Uterus (tissue), 4 donors: Measurements from ENCODE around the gene SRSF11. TPM values are rescaled to one million over a fixed set of nuclear protein-coding genes. Genes with fewer than 3 reads are reported as not detected.

Experiments
- DNase-seq, 2 donors: peaks; one replicate each; pipeline ENCODE4 v3.0.0-alpha.2; 2019 to 2020
- H3K27ac ChIP-seq, 2 donors: fragments of 200-600 bp; sonication (generic); 1 replicate in 1 of 2; 2 replicates in 1 of 2; pipeline ENCODE4 v1.5.1; 2016 to 2018
- H3K27me3 ChIP-seq, 2 donors: fragments of 200-600 bp; sonication (generic); one replicate each; pipeline ENCODE4 v1.5.1; 2018 to 2019; ENCODE audit warnings: control low read depth in 1 of 2
- H3K36me3 ChIP-seq, 2 donors: fragments of 200-600 bp; sonication (generic); one replicate each; pipeline ENCODE4 v1.5.1; 2019; ENCODE audit warnings: control low read depth in 1 of 2
- H3K4me1 ChIP-seq, 2 donors: fragments of 200-600 bp; sonication (generic); one replicate each; pipeline ENCODE4 v1.5.1; 2018 to 2019; ENCODE audit warnings: control low read depth in 1 of 2
- H3K4me3 ChIP-seq, 2 donors: fragments of 200-600 bp; sonication (generic); 1 replicate in 1 of 2; 2 replicates in 1 of 2; pipeline ENCODE4 v1.5.1; 2018 to 2019; ENCODE audit warnings: mild to moderate bottlenecking in 1 of 2
- H3K9me3 ChIP-seq, 2 donors: fragments of 200-600 bp; sonication (generic); one replicate each; pipeline ENCODE4 v1.5.1; 2019; ENCODE audit warnings: control low read depth in 1 of 2
- POLR2A ChIP-seq, 2 donors: fragments of 450-650 bp; IDR thresholded peaks; one replicate each; pipeline ENCODE4 v1.6.1; 2016; ENCODE audit warnings: antibody characterized with exemption in 2 of 2, mild to moderate bottlenecking in 1 of 2, moderate library complexity in 1 of 2
- intact Hi-C: fragments of 100-400 bp; cut with DNase I; formaldehyde crosslinking; loops from one replicate; pipeline ENCODE4 v1.15.1; 2023; ENCODE audit warnings: low total_unique reads
- total RNA-seq, 4 donors: library from RNA; depleted of rRNA in 3 of 4; stranded (reverse); fragments of >200 nt in 3 of 4; gene quantifications; one replicate each; pipeline versions ENCODE4 v1.1.0 to v1.2.4, GENCODE V29; 2014 to 2023
- TF ChIP-seq, protein P1 (sequence below), 4 experiments: fragments of 200-600 bp in 2 of 4; fragments of 450-650 bp in 2 of 4; sonication (generic) in 2 of 4; IDR thresholded peaks; one replicate each; pipeline ENCODE4 v1.5.1; 2016 to 2019; ENCODE audit warnings: antibody characterized with exemption in 4 of 4, mild to moderate bottlenecking in 2 of 4, moderate library complexity in 1 of 4
- donor health status: DM: yes; HTN: yes; CAD: no.

Gene SRSF11
- total RNA-seq, 4 donors from 2014 or later, result 172 to 316 (median 237) TPM

DNA sequence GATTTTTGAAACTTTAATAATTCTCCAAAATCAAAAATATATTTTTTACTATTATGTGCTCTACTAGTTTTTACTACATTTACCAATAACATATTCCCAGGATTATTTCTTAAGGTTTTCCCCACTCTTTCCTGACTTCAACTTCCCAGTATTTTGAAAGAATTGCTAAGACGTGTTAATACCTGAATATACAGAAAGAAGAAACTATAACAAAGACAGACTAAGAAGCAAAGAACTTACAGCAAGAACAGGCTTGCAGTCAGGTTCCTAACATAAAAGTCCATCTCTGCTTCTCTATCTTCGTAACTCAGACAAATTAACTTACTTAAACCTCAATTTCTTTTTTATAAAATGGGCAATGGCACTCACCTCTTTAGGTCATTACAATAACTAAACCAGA, 63.2 kb downstream of the SRSF11 start:
- Histone ChIP-seq H3K4me1 (no peaks in the 10 kb centered on the region), H3K27me3 (no peaks in the 10 kb centered on the region), H3K9me3 (no peaks in the 10 kb centered on the region), H3K4me3 (no peak overlapping the region), H3K36me3 (no peaks in the 10 kb centered on the region), H3K27ac (no peak overlapping the region)
- DNase-seq, result no peak
- TF ChIP-seq, protein P1, sequence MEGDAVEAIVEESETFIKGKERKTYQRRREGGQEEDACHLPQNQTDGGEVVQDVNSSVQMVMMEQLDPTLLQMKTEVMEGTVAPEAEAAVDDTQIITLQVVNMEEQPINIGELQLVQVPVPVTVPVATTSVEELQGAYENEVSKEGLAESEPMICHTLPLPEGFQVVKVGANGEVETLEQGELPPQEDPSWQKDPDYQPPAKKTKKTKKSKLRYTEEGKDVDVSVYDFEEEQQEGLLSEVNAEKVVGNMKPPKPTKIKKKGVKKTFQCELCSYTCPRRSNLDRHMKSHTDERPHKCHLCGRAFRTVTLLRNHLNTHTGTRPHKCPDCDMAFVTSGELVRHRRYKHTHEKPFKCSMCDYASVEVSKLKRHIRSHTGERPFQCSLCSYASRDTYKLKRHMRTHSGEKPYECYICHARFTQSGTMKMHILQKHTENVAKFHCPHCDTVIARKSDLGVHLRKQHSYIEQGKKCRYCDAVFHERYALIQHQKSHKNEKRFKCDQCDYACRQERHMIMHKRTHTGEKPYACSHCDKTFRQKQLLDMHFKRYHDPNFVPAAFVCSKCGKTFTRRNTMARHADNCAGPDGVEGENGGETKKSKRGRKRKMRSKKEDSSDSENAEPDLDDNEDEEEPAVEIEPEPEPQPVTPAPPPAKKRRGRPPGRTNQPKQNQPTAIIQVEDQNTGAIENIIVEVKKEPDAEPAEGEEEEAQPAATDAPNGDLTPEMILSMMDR (IDR thresholded peaks at IDR 0.05), result no peak
- no peak for TF ChIP-seq POLR2A (IDR thresholded peaks at IDR 0.05)
- intact Hi-C loops, result no loop called here

DNA sequence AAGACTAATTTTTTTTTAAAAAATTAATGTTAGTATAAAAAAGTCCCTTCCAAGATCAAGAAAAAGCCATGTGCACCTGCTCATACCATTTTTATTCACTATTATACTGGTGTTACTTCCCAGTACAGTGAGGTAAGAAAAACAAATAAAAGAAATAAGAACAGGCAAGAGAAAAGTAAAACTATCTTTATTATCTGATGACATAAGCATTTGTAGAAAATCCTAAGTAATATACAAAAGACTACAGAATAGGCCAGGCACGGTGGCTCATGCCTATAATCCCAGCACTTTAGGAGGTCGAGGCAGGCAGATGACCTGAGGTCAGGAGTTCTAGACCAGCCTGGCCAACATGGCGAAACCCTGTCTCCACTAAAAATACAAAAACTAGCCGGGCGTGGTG, 65.3 kb downstream of the SRSF11 start:
- Histone ChIP-seq H3K27me3 (no peaks in the 10 kb centered on the region), H3K4me3 (no peak overlapping the region), H3K27ac (no peak overlapping the region), H3K36me3 (no peaks in the 10 kb centered on the region), H3K9me3 (no peaks in the 10 kb centered on the region), H3K4me1 (no peaks in the 10 kb centered on the region)
- TF ChIP-seq POLR2A (IDR thresholded peaks at IDR 0.05), result no peak
- TF ChIP-seq, protein P1 (IDR thresholded peaks at IDR 0.05), result no peak
- intact Hi-C loops, result no loop called here
- DNase-seq, result no peak

DNA sequence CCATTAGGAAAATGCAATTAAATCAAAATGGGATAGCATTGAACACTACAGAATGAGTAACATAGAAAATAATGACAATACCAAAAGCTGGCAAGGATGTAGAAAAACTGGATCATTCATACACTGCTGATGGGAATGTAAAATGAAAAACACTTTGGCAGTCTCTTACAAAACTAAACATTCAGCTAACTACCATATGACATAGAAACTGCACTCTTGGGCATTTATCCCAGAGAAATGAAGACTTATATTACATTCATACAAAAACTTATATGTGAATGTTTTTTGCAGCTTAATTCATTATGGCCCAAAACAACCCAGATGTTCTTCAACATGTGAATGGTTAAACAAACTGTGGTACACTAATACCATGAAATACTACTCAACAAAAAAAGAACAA, 67.0 kb downstream of the SRSF11 start:
- no peak overlapping the region for H3K4me3 ChIP-seq
- TF ChIP-seq, protein P1 (IDR thresholded peaks at IDR 0.05), result no peak
- no peak for TF ChIP-seq POLR2A (IDR thresholded peaks at IDR 0.05)
- no peak overlapping the region for H3K27ac ChIP-seq
- intact Hi-C loops, result no loop called here
- H3K27me3 ChIP-seq, result no peaks in the 10 kb centered on the region
- no peaks in the 10 kb centered on the region for H3K9me3 ChIP-seq
- DNase-seq, result no peak
- H3K4me1 ChIP-seq, result no peaks in the 10 kb centered on the region
- H3K36me3 ChIP-seq, result no peaks in the 10 kb centered on the region

DNA sequence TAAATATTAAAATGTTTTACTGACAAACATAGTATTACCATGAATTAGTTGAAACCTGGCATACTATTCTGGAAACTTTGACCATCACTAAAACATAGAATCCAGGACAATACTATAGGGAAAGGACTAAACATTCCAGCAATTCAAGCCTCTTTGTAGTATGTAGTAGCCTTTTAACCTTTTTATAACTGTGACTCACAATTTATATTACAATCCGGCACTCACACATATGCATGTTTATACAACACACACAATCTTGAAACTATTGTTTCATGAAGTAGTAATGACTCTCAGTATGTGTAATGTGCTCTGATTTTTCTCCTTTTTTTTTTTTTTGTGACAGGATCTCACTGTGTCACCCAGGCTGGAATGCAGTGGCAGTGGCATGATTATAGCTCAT, 69.0 kb downstream of the SRSF11 start:
- no peaks in the 10 kb centered on the region for H3K36me3 ChIP-seq
- DNase-seq, result no peak
- intact Hi-C loops, result no loop called here

DNA sequence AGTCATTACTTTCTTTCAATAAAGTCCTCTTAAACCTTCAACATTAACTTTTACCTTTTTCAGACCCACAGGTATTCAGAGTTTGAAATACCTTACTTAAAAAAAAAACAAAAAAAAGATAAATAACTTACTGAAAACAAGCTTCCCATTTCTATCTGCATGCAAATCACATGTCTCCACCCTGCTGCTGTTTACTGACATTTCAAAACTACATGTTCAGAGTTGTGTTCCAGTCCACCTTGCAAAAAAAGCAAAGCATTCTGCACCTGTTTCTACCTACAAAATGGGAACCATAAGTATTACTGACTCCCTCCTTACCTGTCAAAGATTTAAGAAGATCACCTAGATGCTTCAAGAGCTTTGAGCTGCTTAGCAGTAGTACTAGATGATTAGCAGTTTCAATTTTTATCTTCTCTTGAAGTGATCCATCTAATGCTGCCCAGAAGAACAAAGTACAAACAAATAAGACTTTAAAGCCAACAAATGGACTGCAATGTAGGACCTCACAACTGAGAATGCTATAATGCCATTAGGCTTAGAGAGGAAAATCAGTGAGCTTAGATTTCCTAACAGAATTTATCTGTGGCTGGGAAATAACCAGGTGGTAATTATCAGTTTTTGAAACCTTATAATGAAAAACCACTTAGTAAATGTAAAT, 72.1 kb downstream of the SRSF11 start:
- H3K27ac ChIP-seq, result no peak overlapping the region
- intact Hi-C loops, result no loop called here
- H3K9me3 ChIP-seq, result no peaks in the 10 kb centered on the region
- no peak overlapping the region for H3K4me3 ChIP-seq
- no peaks in the 10 kb centered on the region for H3K36me3 ChIP-seq
- TF ChIP-seq POLR2A (IDR thresholded peaks at IDR 0.05), result no peak
- TF ChIP-seq, protein P1 (IDR thresholded peaks at IDR 0.05), result no peak
- H3K27me3 ChIP-seq, result no peaks in the 10 kb centered on the region
- no peak for DNase-seq
- no peaks in the 10 kb centered on the region for H3K4me1 ChIP-seq

More for the DNA sequence above, 69.0 kb downstream of the SRSF11 start:
- no peak overlapping the region for H3K4me3 ChIP-seq
- H3K9me3 ChIP-seq, result no peaks in the 10 kb centered on the region
- TF ChIP-seq, protein P1 (IDR thresholded peaks at IDR 0.05), result no peak
- no peak for TF ChIP-seq POLR2A (IDR thresholded peaks at IDR 0.05)
- H3K4me1 ChIP-seq, result no peaks in the 10 kb centered on the region
- no peaks in the 10 kb centered on the region for H3K27me3 ChIP-seq
- H3K27ac ChIP-seq, result no peak overlapping the region
